Stimulated activated CD4-positive, alpha-beta T cell treated with anti-CD3 and anti-CD28 coated beads, Interleukin-2, amount 100 ng/mL, for 24 hours (primary cell): ENCODE data around the gene COL15A1.
A peak's percentile ranks its signal among the peaks of the same experiment; 100 is the strongest.

ENCODE experiments used
- DNase-seq, 2 donors: peaks; one replicate each; pipeline ENCODE4 v3.0.0-alpha.2; 2020

The COL15A1 gene

GRCh38 chr9:99118782-99119466 lies 175.2 kb downstream of the COL15A1 start:
- peak; percentile 43 to 49 for DNase-seq

GRCh38 chr9:99119976-99120655 lies 176.4 kb downstream of the COL15A1 start:
- no peak for DNase-seq
